NCI-H1694 (cell line): ENCODE measurements around the gene PHB1.
"Not testable (repeated sequence)": the region's sequence is repeated elsewhere in the genome, so short reads cannot be mapped to it uniquely, and the experiment has no call there.

Source experiments
- DNase-seq: peaks from one replicate; lab custom pipeline; 2025; lab: John Stamatoyannopoulos, UW

PHB1 gene

GRCh38 chr17:49439673-49440571, 25.2 kb upstream of the PHB1 start:
- DNase-seq, result no peak

DNA sequence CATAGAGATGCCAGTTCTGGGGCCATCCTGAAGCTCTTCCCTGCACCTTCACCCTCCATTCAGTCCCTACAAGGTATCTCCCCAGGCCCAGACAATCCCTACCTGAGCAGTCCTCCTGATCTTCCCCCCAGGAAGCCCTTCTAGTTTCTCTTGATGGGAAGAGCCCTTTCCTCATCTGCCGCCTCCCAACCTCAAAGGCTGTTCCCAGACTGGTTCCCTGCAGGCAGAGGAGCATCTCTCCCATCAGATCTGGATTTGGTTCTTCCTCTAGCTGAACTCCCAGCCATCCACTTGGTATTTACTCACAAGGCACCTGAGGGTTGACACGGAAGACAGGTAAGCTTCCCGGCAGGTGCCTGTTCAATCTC, 24.6 kb upstream of the PHB1 start:
- DNase-seq, result no peak

GRCh38 chr17:49438436-49439278, 24.0 kb upstream of the PHB1 start:
- no peak for DNase-seq

- no peak for DNase-seq
Measured at GRCh38 chr17:49437696-49438435, 23.2 kb upstream of the PHB1 start.

- DNase-seq, result no peak
Measured at GRCh38 chr17:49436174-49436573, 21.5 kb upstream of the PHB1 start.

GRCh38 chr17:49435671-49436029, 21.0 kb upstream of the PHB1 start:
- DNase-seq, result no peak

DNA sequence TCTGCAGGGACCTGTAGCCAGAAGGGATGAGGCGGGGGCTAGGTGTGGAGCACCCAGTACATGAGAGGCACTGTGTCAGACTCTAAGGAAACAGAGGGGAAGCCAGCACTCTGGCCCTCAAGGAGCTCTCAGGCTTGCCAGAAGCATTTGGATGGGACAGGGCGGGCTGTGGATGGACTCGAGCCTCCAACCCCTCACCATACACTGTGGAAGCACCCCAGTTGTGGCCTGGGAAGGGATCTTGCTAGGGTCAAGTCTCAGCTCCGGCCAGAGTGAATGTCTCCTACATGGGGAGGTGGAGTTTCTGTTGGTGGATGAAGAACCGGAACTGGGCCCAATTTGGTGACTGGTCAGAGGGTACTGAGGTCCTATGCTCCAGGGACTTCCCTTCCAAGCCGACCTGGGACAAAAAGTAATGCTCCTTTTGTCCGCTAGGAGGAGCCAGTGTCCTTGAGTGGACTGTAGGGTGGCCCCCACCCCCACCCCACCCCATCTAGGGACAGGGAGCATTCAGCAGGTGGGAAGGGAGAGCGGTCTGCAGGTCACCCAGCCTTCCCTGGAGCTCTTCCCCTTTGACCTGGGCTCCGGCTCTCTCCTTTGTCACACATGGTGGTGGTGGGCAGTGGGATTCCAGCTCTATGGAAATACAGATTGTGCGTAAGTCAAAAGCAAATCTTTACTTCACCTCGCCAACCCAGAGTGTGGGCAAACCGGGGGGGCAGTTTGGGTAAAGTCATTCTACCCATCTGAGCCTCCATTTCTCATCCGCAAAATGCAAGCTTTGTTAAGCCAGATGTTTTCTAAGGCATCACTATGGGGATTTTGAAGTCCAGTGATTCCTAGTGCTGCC, 20.4 kb upstream of the PHB1 start:
- peak; percentile 41 for DNase-seq

- no peak for DNase-seq
Measured at GRCh38 chr17:49433000-49433694, 18.5 kb upstream of the PHB1 start.

GRCh38 chr17:49431743-49432142, 17.1 kb upstream of the PHB1 start:
- DNase-seq, result no peak

DNA sequence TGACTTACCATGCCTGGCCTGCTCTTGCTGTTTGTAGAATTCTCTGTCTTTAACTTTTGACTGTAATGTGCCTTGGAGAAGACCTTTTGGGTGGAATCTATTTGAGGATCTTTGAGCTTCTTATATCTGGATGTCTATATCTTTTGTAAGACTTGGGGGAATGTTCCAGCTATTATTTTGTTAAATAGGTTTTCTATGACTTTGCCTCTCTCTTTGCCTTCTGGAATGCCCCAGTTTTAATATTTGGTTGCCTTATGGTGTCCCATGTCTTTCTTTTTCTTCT, 10.3 kb upstream of the PHB1 start:
- DNase-seq, result no peak

DNA sequence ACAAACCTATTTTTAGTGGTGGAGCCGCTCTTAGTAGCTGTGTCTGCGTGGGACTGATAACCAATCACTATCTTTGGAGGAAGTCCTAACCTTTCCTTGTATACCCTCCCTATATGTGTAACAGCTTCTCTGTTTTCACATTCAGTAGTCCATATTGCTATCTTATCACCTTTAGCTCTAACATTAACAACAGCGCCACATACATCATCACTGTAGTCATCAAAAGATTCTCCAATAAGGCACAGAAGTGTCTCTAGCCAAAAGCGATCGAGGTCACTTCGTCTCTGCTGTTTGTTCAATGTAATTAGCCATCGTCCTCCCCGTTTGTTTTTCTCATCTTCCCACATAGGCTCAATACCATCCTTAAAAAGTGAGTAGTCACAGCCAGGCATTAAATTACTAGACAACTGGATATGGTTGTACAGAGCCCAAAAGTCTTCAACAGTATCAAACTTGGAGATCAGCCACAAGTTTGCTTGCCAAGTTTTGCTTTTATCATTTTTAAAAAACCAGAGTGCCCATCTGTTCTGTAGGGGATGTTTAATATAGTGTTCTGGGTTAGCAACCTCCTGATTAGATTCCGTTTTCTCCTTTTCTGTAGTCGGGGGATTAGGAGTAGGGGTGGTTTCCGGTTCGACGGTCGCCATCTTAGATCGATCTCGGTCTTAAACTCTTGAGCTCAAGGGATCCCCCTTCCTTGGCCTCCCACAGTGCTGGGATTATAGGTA, 9.8 kb upstream of the PHB1 start:
- DNase-seq, result not testable (repeated sequence)

GRCh38 chr17:49422714-49423113, 8.0 kb upstream of the PHB1 start:
- no peak for DNase-seq

GRCh38 chr17:49419761-49420160, 5.1 kb upstream of the PHB1 start:
- not testable (repeated sequence) for DNase-seq

GRCh38 chr17:49418754-49419740, 4.4 kb upstream of the PHB1 start:
- DNase-seq, result not testable (repeated sequence)

DNA sequence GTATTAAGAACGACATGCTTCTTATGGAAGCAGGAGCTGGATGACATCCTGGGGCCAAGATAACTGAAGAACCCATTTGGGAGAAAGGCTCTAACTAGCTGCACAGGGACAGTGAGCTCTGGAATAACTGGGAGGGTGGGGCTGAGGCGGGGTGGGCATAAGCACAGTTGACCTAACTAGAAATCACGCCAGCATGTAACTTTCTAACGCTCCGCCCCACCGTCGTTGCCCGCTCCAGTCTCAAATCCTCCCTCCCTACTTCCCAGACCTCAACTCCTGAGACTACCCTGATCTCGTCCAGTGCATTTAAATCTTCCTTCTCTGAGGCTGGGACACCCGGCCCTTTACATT, 436 bp downstream of the PHB1 start:
- DNase-seq, result no peak

- no peak for DNase-seq
Measured at GRCh38 chr17:49409066-49409465, 5.6 kb downstream of the PHB1 start.

DNA sequence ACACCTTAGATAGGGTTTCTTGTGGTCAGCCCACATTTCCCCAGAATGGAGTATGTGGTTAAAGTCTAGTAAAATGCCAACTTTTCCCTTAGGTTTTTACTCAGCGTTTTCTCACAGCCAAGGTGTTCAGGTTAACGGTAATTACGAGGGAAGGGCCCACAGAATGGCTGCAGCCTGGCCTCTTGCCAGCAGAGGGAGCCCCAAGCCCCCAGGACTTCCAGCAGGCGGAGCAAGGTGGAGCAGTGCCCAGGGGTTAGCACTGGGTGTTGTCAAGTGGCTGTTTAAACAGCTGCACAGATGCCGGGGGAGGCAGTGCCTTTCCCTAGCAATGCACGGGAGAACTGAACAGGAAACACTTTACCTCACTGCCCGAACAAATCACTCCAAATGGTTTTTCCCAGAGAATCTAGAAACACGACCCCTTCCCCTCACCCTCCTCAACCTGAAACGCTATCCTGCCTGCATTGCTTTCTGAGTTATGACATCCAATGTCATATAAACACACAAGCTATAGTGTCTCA, 6.6 kb downstream of the PHB1 start:
- DNase-seq, result peak; percentile 71

DNA sequence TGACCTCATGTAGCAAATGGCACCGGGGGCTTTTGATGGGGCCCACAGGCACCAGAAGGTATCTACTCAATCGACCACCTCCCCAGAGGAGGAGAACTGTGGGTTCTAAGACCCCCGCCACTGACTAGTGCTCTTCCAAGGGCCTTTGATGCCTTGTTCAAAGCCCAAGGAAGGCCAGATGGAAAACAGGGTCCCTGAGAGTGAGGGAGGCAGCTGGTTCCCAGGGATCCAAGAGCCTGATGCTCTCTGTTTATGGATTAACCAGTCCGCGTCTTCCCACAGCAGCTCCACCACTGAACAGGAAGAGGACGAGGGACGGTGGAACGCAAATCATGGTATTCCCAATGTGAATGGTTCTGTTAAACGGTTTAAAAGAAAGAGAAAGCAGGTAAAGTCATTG, 7.6 kb downstream of the PHB1 start:
- no peak for DNase-seq

GRCh38 chr17:49406421-49407061, 8.1 kb downstream of the PHB1 start:
- no peak for DNase-seq
